KBM-7 (cell line): Measurements from ENCODE around the gene TFAP2B.

Source experiments
- DNase-seq: peaks from one replicate; pipeline ENCODE4 v3.0.0-alpha.2; 2015
- in situ Hi-C: fragments of 300-500 bp; cut with MboI; formaldehyde crosslinking; loops from 2 replicates; pipeline ENCODE4 v1.14.3; 2020; ENCODE audit warnings: low sequenced_read_pairs, low pct_unique_long_range_greater_than_20kb, mixed read lengths

The TFAP2B gene

GRCh38 chr6:50818673-50819072, at the start of gene TFAP2B:
Gene TFAP2B (plus strand): TSS chr6:50818871. CDS start chr6:50818892, 21 bp downstream.
- in situ Hi-C loops: no loop called here
- no peak for DNase-seq

- no peak for DNase-seq
- in situ Hi-C loops: no loop called here
Observed at GRCh38 chr6:50778696-50779095, 40.0 kb upstream of the TFAP2B start.

- in situ Hi-C loops: no loop called here
- no peak for DNase-seq
Observed at GRCh38 chr6:50780382-50780781, 38.3 kb upstream of the TFAP2B start.

GRCh38 chr6:50785921-50786320, 32.8 kb upstream of the TFAP2B start:
- in situ Hi-C loops: no loop called here
- DNase-seq: no peak

- peak; percentile 58 for DNase-seq
- in situ Hi-C loops: no loop called here
Observed at GRCh38 chr6:50791900-50792508, 26.7 kb upstream of the TFAP2B start.

- in situ Hi-C loops: no loop called here
Observed at GRCh38 chr6:50792771-50793170, 25.9 kb upstream of the TFAP2B start.

GRCh38 chr6:50795574-50795973, 23.1 kb upstream of the TFAP2B start:
- in situ Hi-C loops: no loop called here
- no peak for DNase-seq

More at GRCh38 chr6:50792771-50793170, 25.9 kb upstream of the TFAP2B start:
- no peak for DNase-seq

GRCh38 chr6:50804283-50804682, 14.4 kb upstream of the TFAP2B start:
- no peak for DNase-seq
- in situ Hi-C loops: no loop called here

GRCh38 chr6:50807035-50807434, 11.6 kb upstream of the TFAP2B start:
- in situ Hi-C loops: no loop called here
- DNase-seq: no peak

GRCh38 chr6:50815436-50816114, 3.1 kb upstream of the TFAP2B start:
- in situ Hi-C loops: no loop called here
- DNase-seq: peak; percentile 33

GRCh38 chr6:50816115-50816675, 2.5 kb upstream of the TFAP2B start:
- peak; percentile 67 for DNase-seq

GRCh38 chr6:50816947-50817645, 1.6 kb upstream of the TFAP2B start:
- no peak for DNase-seq
- in situ Hi-C loops: no loop called here

More at GRCh38 chr6:50816115-50816675, 2.5 kb upstream of the TFAP2B start:
- in situ Hi-C loops: no loop called here

- no peak for DNase-seq
- in situ Hi-C loops: no loop called here
Observed at GRCh38 chr6:50817646-50817950, 1.1 kb upstream of the TFAP2B start.

GRCh38 chr6:50818020-50818419, 651 bp upstream of the TFAP2B start:
- no peak for DNase-seq
- in situ Hi-C loops: no loop called here

- no peak for DNase-seq
- in situ Hi-C loops: no loop called here
Observed at GRCh38 chr6:50819466-50819903, 814 bp downstream of the TFAP2B start.

- in situ Hi-C loops: no loop called here
- DNase-seq: no peak
Observed at GRCh38 chr6:50819904-50820868, 1.5 kb downstream of the TFAP2B start.

- no peak for DNase-seq
- in situ Hi-C loops: no loop called here
Observed at GRCh38 chr6:50820869-50821264, 2.2 kb downstream of the TFAP2B start.

- no peak for DNase-seq
- in situ Hi-C loops: no loop called here
Observed at GRCh38 chr6:50821441-50822077, 2.9 kb downstream of the TFAP2B start.

GRCh38 chr6:50822078-50822476, 3.4 kb downstream of the TFAP2B start:
- in situ Hi-C loops: no loop called here
- no peak for DNase-seq
